ENCODE data around the gene IL1RAP. TPM values are rescaled to one million over a fixed set of nuclear protein-coding genes. Genes with fewer than 3 reads are reported as not detected.

The IL1RAP gene
- total RNA-seq, 1 donor from 2014 or later: 7.7 TPM

DNA sequence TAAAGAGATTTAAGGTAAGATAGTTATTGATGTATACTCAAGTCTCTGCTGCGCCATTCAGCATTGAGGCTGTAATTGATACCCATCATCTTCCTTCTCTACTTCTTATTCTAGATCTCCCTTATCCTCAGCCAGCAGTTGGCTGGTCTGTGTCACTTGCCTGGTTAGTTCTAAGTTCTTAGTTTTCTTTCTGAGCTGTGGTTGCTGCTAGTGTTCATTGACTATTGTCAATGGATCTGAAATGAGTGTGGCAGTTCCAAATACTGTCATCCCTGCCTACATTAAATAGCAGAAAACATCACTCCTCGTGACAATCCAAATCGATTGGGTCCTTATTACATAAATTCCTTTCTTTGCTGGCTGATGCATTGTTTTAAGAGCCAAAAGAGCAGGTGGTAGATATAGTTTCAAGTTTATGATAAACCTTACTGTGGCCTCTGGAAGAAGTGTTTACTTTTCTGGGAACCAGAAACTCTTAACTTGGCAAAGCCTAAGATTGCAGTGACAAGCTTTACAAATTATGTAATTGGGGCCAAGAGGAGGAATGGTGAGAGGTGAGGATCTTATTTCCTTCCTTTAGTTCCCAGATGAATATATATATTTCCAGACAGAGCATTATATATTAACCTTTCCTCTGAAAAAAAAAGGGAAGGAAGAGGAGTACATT lies 180.6 kb downstream of the IL1RAP start:
- no peak for DNase-seq (ENCODE audit: low read depth)
- TF ChIP-seq CTCF (conservative IDR thresholded peaks at IDR 0.05; ENCODE audit: low read depth, low read length): no peak
- H3K4me3 ChIP-seq (ENCODE audit: low read depth, low read length): no peak overlapping the region

DNA sequence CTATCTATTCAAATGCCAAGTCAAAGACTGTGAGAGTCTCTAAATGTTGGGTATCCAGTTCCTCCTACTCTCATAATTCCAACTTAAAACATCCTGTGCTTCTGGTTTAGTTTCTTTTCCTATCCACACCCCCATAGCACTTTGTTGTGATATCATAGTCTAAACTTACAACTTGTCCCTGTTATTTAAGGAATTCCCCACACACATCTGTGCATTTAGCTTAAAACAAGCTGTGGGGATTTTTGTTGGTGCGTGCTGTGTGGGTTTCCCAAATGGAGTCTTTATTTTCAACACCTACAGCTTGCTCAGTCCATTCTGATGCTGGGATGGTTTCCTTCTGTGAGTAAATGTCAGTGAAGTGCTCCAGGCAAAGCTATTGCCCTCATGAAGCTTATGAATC lies 181.3 kb downstream of the IL1RAP start:
- TF ChIP-seq CTCF (conservative IDR thresholded peaks at IDR 0.05; ENCODE audit: low read depth, low read length): no peak
- no peak for DNase-seq (ENCODE audit: low read depth)
- H3K4me3 ChIP-seq (ENCODE audit: low read depth, low read length): no peak overlapping the region

- DNase-seq (ENCODE audit: low read depth): no peak
- no peak overlapping the region for H3K4me3 ChIP-seq (ENCODE audit: low read depth, low read length)
- TF ChIP-seq CTCF (conservative IDR thresholded peaks at IDR 0.05; ENCODE audit: low read depth, low read length): no peak
These were observed 182.1 kb downstream of the IL1RAP start for GRCh38 chr3:190695994-190696393.

- no peak for DNase-seq (ENCODE audit: low read depth)
- peak; percentile 71 for TF ChIP-seq CTCF (conservative IDR thresholded peaks at IDR 0.05; ENCODE audit: low read depth, low read length)
- H3K4me3 ChIP-seq (ENCODE audit: low read depth, low read length): no peak overlapping the region
These were observed 183.1 kb downstream of the IL1RAP start for GRCh38 chr3:190696777-190697501.

DNA sequence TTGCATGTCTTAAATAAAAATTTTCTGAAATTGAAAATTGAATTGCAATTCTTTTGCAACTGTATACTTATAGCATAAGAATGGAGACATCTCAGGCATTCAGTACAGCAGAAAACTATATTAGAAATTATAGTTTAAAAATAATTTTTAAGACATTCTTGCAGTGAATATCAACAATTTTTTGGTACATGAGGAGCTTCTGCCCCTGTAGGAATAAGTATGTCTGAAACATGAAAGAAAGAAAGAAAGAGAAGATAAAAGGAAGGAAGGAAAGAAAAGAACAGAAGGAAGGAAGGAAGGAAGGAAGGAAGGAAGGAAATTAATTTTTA lies 183.6 kb downstream of the IL1RAP start:
- no peak overlapping the region for H3K4me3 ChIP-seq (ENCODE audit: low read depth, low read length)
- DNase-seq (ENCODE audit: low read depth): no peak
- TF ChIP-seq CTCF (conservative IDR thresholded peaks at IDR 0.05; ENCODE audit: low read depth, low read length): no peak

DNA sequence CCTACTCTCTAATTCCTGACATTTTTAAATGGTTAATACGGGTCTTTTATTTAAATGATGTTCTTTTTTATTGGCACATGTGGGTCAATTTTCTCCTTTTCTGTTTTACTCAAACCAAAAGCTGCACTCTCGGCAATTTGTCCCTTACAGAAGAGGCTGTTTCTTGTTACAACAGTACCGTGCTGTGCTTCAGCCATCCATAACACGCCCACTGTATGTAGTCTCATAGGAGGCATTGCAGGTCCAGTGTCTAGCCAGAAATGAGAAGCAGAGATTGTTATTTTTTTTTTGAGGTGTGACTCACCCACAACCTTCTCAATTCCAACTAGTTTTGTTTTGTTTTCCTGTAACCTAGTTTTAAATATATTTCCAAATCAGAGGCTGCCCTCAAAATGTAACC lies 184.0 kb downstream of the IL1RAP start:
- H3K4me3 ChIP-seq (ENCODE audit: low read depth, low read length): no peak overlapping the region
- TF ChIP-seq CTCF (conservative IDR thresholded peaks at IDR 0.05; ENCODE audit: low read depth, low read length): no peak

DNA sequence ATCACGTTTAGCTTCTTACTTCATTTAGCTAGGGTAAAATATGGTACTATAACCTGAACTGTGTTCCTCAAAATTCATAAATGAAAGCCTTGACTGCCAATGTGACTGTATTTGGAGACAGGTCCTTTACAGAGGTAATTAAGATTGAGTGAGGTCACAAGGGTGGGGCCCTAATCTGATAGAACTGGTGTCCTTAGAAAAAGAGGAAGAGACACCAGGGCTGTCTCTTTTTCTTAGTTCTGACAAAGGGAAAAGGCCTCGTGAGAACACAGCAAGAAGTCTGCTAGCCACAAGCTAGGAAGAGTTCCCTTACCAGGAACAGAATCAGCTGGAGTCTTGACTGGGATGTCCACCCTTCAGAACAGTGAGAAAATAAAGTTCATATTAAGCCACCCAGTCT lies 185.9 kb downstream of the IL1RAP start:
- no peak for TF ChIP-seq CTCF (conservative IDR thresholded peaks at IDR 0.05; ENCODE audit: low read depth, low read length)
- no peak overlapping the region for H3K4me3 ChIP-seq (ENCODE audit: low read depth, low read length)
- DNase-seq (ENCODE audit: low read depth): no peak

More for the DNA sequence above, 184.0 kb downstream of the IL1RAP start:
- DNase-seq (ENCODE audit: low read depth): no peak

All from epithelial cell of proximal tubule (primary cell).